ENCODE data around the gene TIGD7.

TIGD7 gene

GRCh38 chr16:3347586-3347985 lies 42.4 kb upstream of the TIGD7 start:
- H2AFZ ChIP-seq (ENCODE audit: low read length): no peak overlapping the region

GRCh38 chr16:3346041-3346440 lies 40.8 kb upstream of the TIGD7 start:
- H3K9me2 ChIP-seq (replicated peaks; ENCODE audit: insufficient read depth, low read length): no peaks in the 10 kb centered on the region
- TF ChIP-seq EZH2phosphoT487 (IDR thresholded peaks at IDR 0.05; ENCODE audit: low read length): no peak
- TF ChIP-seq CTCF (IDR thresholded peaks at IDR 0.05; ENCODE audit: low read length): no peak
- TF ChIP-seq EZH2 (optimal IDR thresholded peaks at IDR 0.05; ENCODE audit: low read depth, low read length): no peak
- H3K27me3 ChIP-seq (replicated peaks; ENCODE audit: insufficient read depth, low read length): no peaks in the 10 kb centered on the region
- no peak overlapping the region for H2AFZ ChIP-seq (ENCODE audit: low read length)
- no peaks in the 10 kb centered on the region for H4K20me1 ChIP-seq (ENCODE audit: insufficient read depth, low read length)
- H3K27ac ChIP-seq (ENCODE audit: low read length): no peak overlapping the region
- no peaks in the 10 kb centered on the region for H3K79me2 ChIP-seq (ENCODE audit: low read length)
- no peak for DNase-seq
- no peaks in the 10 kb centered on the region for H3K9me3 ChIP-seq (replicated peaks; ENCODE audit: insufficient read depth, low read length)
- H3K4me3 ChIP-seq (ENCODE audit: low read length): no peak overlapping the region
- H3K4me1 ChIP-seq (ENCODE audit: low read length): peaks cover 23% of the 10 kb centered on the region
- no peaks in the 10 kb centered on the region for H3K36me3 ChIP-seq (replicated peaks; ENCODE audit: insufficient read depth, low read length)
- H3K4me2 ChIP-seq (ENCODE audit: low read depth, low read length): no peak overlapping the region
- peaks cover 23% of the 10 kb centered on the region for H3F3A ChIP-seq (ENCODE audit: insufficient read depth, low read length)
- H3K9ac ChIP-seq (ENCODE audit: low read length): no peak overlapping the region

More at GRCh38 chr16:3347586-3347985, 42.4 kb upstream of the TIGD7 start:
- no peaks in the 10 kb centered on the region for H4K20me1 ChIP-seq (ENCODE audit: insufficient read depth, low read length)
- no peaks in the 10 kb centered on the region for H3K9me3 ChIP-seq (replicated peaks; ENCODE audit: insufficient read depth, low read length)
- no peaks in the 10 kb centered on the region for H3K27me3 ChIP-seq (replicated peaks; ENCODE audit: insufficient read depth, low read length)
- no peak for DNase-seq
- H3F3A ChIP-seq (ENCODE audit: insufficient read depth, low read length): peaks cover 23% of the 10 kb centered on the region
- peaks cover 23% of the 10 kb centered on the region for H3K4me1 ChIP-seq (ENCODE audit: low read length)
- peak overlapping the region; percentile 32; the same call in 1 of the 2 replicates for H3K4me2 ChIP-seq (ENCODE audit: low read depth, low read length)
- no peaks in the 10 kb centered on the region for H3K79me2 ChIP-seq (ENCODE audit: low read length)
- TF ChIP-seq EZH2phosphoT487 (IDR thresholded peaks at IDR 0.05; ENCODE audit: low read length): no peak
- no peak for TF ChIP-seq CTCF (IDR thresholded peaks at IDR 0.05; ENCODE audit: low read length)
- TF ChIP-seq EZH2 (optimal IDR thresholded peaks at IDR 0.05; ENCODE audit: low read depth, low read length): no peak
- no peaks in the 10 kb centered on the region for H3K9me2 ChIP-seq (replicated peaks; ENCODE audit: insufficient read depth, low read length)
- no peaks in the 10 kb centered on the region for H3K36me3 ChIP-seq (replicated peaks; ENCODE audit: insufficient read depth, low read length)
- H3K27ac ChIP-seq (ENCODE audit: low read length): peak overlapping the region; percentile 98
- no peak overlapping the region for H3K9ac ChIP-seq (ENCODE audit: low read length)
- no peak overlapping the region for H3K4me3 ChIP-seq (ENCODE audit: low read length)

- TF ChIP-seq CTCF (IDR thresholded peaks at IDR 0.05; ENCODE audit: low read length) (no peak), EZH2phosphoT487 (IDR thresholded peaks at IDR 0.05; ENCODE audit: low read length) (no peak), EZH2 (optimal IDR thresholded peaks at IDR 0.05; ENCODE audit: low read depth, low read length) (no peak)
- no peaks in the 10 kb centered on the region for H3K79me2 ChIP-seq (ENCODE audit: low read length)
- H3K9me3 ChIP-seq (replicated peaks; ENCODE audit: insufficient read depth, low read length): no peaks in the 10 kb centered on the region
- no peak overlapping the region for H3K4me3 ChIP-seq (ENCODE audit: low read length)
- no peaks in the 10 kb centered on the region for H3K9me2 ChIP-seq (replicated peaks; ENCODE audit: insufficient read depth, low read length)
- DNase-seq: no peak
- H3F3A ChIP-seq (ENCODE audit: insufficient read depth, low read length): no peaks in the 10 kb centered on the region
- no peaks in the 10 kb centered on the region for H3K27me3 ChIP-seq (replicated peaks; ENCODE audit: insufficient read depth, low read length)
- no peak overlapping the region for H3K9ac ChIP-seq (ENCODE audit: low read length)
- no peak overlapping the region for H2AFZ ChIP-seq (ENCODE audit: low read length)
- H3K27ac ChIP-seq (ENCODE audit: low read length): no peak overlapping the region
- no peaks in the 10 kb centered on the region for H3K4me1 ChIP-seq (ENCODE audit: low read length)
- H3K36me3 ChIP-seq (replicated peaks; ENCODE audit: insufficient read depth, low read length): no peaks in the 10 kb centered on the region
- H3K4me2 ChIP-seq (ENCODE audit: low read depth, low read length): no peak overlapping the region
- no peaks in the 10 kb centered on the region for H4K20me1 ChIP-seq (ENCODE audit: insufficient read depth, low read length)
These were observed 23.4 kb upstream of the TIGD7 start for GRCh38 chr16:3328643-3329042.

All from MM.1S (cell line).